Transverse colon (tissue), 3 donors: ENCODE measurements around the gene GLYR1.

ENCODE experiments used
- CTCF ChIP-seq, 5 experiments: fragments of 200-600 bp in 3 of 5; fragments of 450-650 bp in 2 of 5; sonication (generic) in 3 of 5; IDR thresholded peaks; 1 replicate in 2 of 5; 2 replicates in 3 of 5; pipeline ENCODE4 v1.5.1; 2016 to 2017; ENCODE audit warnings: antibody characterized with exemption in 5 of 5, inconsistent platforms in 3 of 5, mild to moderate bottlenecking in 2 of 5, moderate library complexity in 1 of 5
- POLR2A ChIP-seq: fragments of 450-650 bp; IDR thresholded peaks from one replicate; pipeline ENCODE4 v1.6.1; 2016; ENCODE audit warnings: antibody characterized with exemption, mild to moderate bottlenecking, moderate library complexity

DNA sequence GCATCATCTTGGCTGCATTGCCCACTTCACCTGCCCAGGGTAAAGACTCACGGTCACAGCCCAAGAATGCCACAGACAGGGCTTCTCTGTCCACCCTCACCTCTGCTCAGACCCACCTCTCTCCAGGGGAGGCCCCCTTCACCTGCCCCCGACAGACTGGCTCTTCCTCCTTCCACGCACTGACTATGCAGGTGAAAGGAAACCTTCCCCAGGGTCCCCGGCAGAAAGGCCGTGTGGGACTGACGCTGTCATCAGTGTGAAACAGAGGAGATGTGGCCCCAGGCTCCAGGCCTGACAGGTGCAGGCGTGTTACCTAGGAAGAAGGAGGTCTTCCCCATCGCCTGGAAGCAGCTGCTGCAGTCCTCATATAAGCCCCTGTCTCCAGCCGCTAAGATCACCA is 35.3 kb downstream of the GLYR1 start:
- TF ChIP-seq CTCF (IDR thresholded peaks at IDR 0.05) (no peak), POLR2A (no peak)
